Lower leg skin (tissue), 3 donors: ENCODE results near the gene ADAT1.

Experiments used
- CTCF ChIP-seq, 3 donors: fragments of 450-650 bp; IDR thresholded peaks; one replicate each; pipeline ENCODE4 v1.5.1; 2016; ENCODE audit warnings: antibody characterized with exemption in 3 of 3, mild to moderate bottlenecking in 3 of 3, moderate library complexity in 2 of 3
- POLR2A ChIP-seq, 2 donors: fragments of 450-650 bp; IDR thresholded peaks; one replicate each; pipeline ENCODE4 v1.6.1; 2016 to 2017; ENCODE audit warnings: antibody characterized with exemption in 2 of 2, mild to moderate bottlenecking in 1 of 2, moderate library complexity in 1 of 2

- no peak for TF ChIP-seq POLR2A (IDR thresholded peaks at IDR 0.05)
- no peak for TF ChIP-seq CTCF (IDR thresholded peaks at IDR 0.05)
Measured at GRCh38 chr16:75667503-75667902, 44.4 kb upstream of the ADAT1 start.
